Measurements from ENCODE around the gene KCNK6.

The KCNK6 gene

GRCh38 chr19:38351865-38352395, 32.3 kb downstream of the KCNK6 start:
- 78% methylated on average over 9 of the region's 9 CpGs for WGBS

GRCh38 chr19:38352611-38353010, 33.0 kb downstream of the KCNK6 start:
- Histone ChIP-seq H3K27ac (ENCODE audit: low read depth, low read length) (no peak overlapping the region), H3K27me3 (ENCODE audit: insufficient read depth, low read length) (peaks cover 5% of the 10 kb centered on the region), H3K4me1 (ENCODE audit: insufficient read depth, low read length) (no peaks in the 10 kb centered on the region), H3K4me3 (ENCODE audit: low read length) (no peak overlapping the region), H3K36me3 (ENCODE audit: insufficient read depth, low read length) (no peaks in the 10 kb centered on the region), H3K9me3 (ENCODE audit: insufficient read depth, low read depth, low read length) (no peaks in the 10 kb centered on the region), H3K9ac (ENCODE audit: low read depth, low read length) (no peak overlapping the region)
- WGBS: 88% methylated on average over 7 of the region's 8 CpGs

More at GRCh38 chr19:38351865-38352395, 32.3 kb downstream of the KCNK6 start:
- H3K4me3 ChIP-seq (ENCODE audit: low read length): no peak overlapping the region
- no peaks in the 10 kb centered on the region for H3K4me1 ChIP-seq (ENCODE audit: insufficient read depth, low read length)
- H3K36me3 ChIP-seq (ENCODE audit: insufficient read depth, low read length): no peaks in the 10 kb centered on the region
- H3K27me3 ChIP-seq (ENCODE audit: insufficient read depth, low read length): peaks cover 3% of the 10 kb centered on the region; the same call in 1 of the 2 replicates
- no peaks in the 10 kb centered on the region for H3K9me3 ChIP-seq (ENCODE audit: insufficient read depth, low read depth, low read length)
- no peak overlapping the region for H3K27ac ChIP-seq (ENCODE audit: low read depth, low read length)
- no peak overlapping the region; the same call in 1 of the 2 replicates for H3K9ac ChIP-seq (ENCODE audit: low read depth, low read length)

GRCh38 chr19:38355728-38356725, 36.4 kb downstream of the KCNK6 start:
- H3K27ac ChIP-seq (ENCODE audit: low read depth, low read length): no peak overlapping the region
- no peak overlapping the region for H3K9ac ChIP-seq (ENCODE audit: low read depth, low read length)
- H3K36me3 ChIP-seq (ENCODE audit: insufficient read depth, low read length): no peaks in the 10 kb centered on the region
- H3K9me3 ChIP-seq (ENCODE audit: insufficient read depth, low read depth, low read length): no peaks in the 10 kb centered on the region
- 90% methylated on average over 16 of the region's 16 CpGs for WGBS
- H3K4me1 ChIP-seq (ENCODE audit: insufficient read depth, low read length): no peaks in the 10 kb centered on the region
- H3K27me3 ChIP-seq (ENCODE audit: insufficient read depth, low read length): peaks cover 36% of the 10 kb centered on the region
- no peak overlapping the region for H3K4me3 ChIP-seq (ENCODE audit: low read length)

GRCh38 chr19:38358071-38358470, 38.4 kb downstream of the KCNK6 start:
- Histone ChIP-seq H3K27ac (ENCODE audit: low read depth, low read length) (no peak overlapping the region), H3K4me1 (ENCODE audit: insufficient read depth, low read length) (no peaks in the 10 kb centered on the region), H3K4me3 (ENCODE audit: low read length) (no peak overlapping the region), H3K9ac (ENCODE audit: low read depth, low read length) (no peak overlapping the region), H3K36me3 (ENCODE audit: insufficient read depth, low read length) (no peaks in the 10 kb centered on the region), H3K27me3 (ENCODE audit: insufficient read depth, low read length) (peaks cover 43% of the 10 kb centered on the region), H3K9me3 (ENCODE audit: insufficient read depth, low read depth, low read length) (no peaks in the 10 kb centered on the region)
- WGBS: 71% methylated on average over 5 of the region's 5 CpGs

- Histone ChIP-seq H3K27ac (ENCODE audit: low read depth, low read length) (no peak overlapping the region), H3K36me3 (ENCODE audit: insufficient read depth, low read length) (no peaks in the 10 kb centered on the region), H3K4me1 (ENCODE audit: insufficient read depth, low read length) (no peaks in the 10 kb centered on the region), H3K27me3 (ENCODE audit: insufficient read depth, low read length) (peaks cover 43% of the 10 kb centered on the region), H3K4me3 (ENCODE audit: low read length) (no peak overlapping the region), H3K9ac (ENCODE audit: low read depth, low read length) (no peak overlapping the region), H3K9me3 (ENCODE audit: insufficient read depth, low read depth, low read length) (no peaks in the 10 kb centered on the region)
- 68% methylated on average over 17 of the region's 18 CpGs for WGBS
These were observed 39.8 kb downstream of the KCNK6 start for GRCh38 chr19:38359242-38360021.

- no peak overlapping the region for H3K4me3 ChIP-seq (ENCODE audit: low read length)
- 89% methylated on average over 9 of the region's 9 CpGs for WGBS
- H3K9me3 ChIP-seq (ENCODE audit: insufficient read depth, low read depth, low read length): peaks cover 5% of the 10 kb centered on the region
- H3K4me1 ChIP-seq (ENCODE audit: insufficient read depth, low read length): no peaks in the 10 kb centered on the region
- H3K27me3 ChIP-seq (ENCODE audit: insufficient read depth, low read length): peaks cover 43% of the 10 kb centered on the region
- H3K36me3 ChIP-seq (ENCODE audit: insufficient read depth, low read length): no peaks in the 10 kb centered on the region
- no peak overlapping the region for H3K9ac ChIP-seq (ENCODE audit: low read depth, low read length)
- H3K27ac ChIP-seq (ENCODE audit: low read depth, low read length): no peak overlapping the region
These were observed 40.7 kb downstream of the KCNK6 start for GRCh38 chr19:38360351-38360750.

GRCh38 chr19:38360839-38361631, 41.4 kb downstream of the KCNK6 start:
- 23% methylated on average over 23 of the region's 23 CpGs for WGBS
- no peak overlapping the region for H3K27ac ChIP-seq (ENCODE audit: low read depth, low read length)
- H3K9ac ChIP-seq (ENCODE audit: low read depth, low read length): no peak overlapping the region
- H3K9me3 ChIP-seq (ENCODE audit: insufficient read depth, low read depth, low read length): peaks cover 5% of the 10 kb centered on the region
- peaks cover 43% of the 10 kb centered on the region for H3K27me3 ChIP-seq (ENCODE audit: insufficient read depth, low read length)
- H3K36me3 ChIP-seq (ENCODE audit: insufficient read depth, low read length): no peaks in the 10 kb centered on the region
- H3K4me1 ChIP-seq (ENCODE audit: insufficient read depth, low read length): no peaks in the 10 kb centered on the region
- H3K4me3 ChIP-seq (ENCODE audit: low read length): peak overlapping the region; percentile 75

GRCh38 chr19:38361633-38362075, 42.0 kb downstream of the KCNK6 start:
- peak overlapping the region; percentile 75 for H3K4me3 ChIP-seq (ENCODE audit: low read length)
- H3K4me1 ChIP-seq (ENCODE audit: insufficient read depth, low read length): no peaks in the 10 kb centered on the region
- peaks cover 40% of the 10 kb centered on the region for H3K27me3 ChIP-seq (ENCODE audit: insufficient read depth, low read length)
- peaks cover 5% of the 10 kb centered on the region for H3K9me3 ChIP-seq (ENCODE audit: insufficient read depth, low read depth, low read length)
- no peaks in the 10 kb centered on the region for H3K36me3 ChIP-seq (ENCODE audit: insufficient read depth, low read length)
- H3K27ac ChIP-seq (ENCODE audit: low read depth, low read length): no peak overlapping the region; the same call in 1 of the 2 replicates
- WGBS: under 1% methylated on average over 37 of the region's 37 CpGs
- H3K9ac ChIP-seq (ENCODE audit: low read depth, low read length): no peak overlapping the region

GRCh38 chr19:38362076-38362945, 42.7 kb downstream of the KCNK6 start:
- no peaks in the 10 kb centered on the region for H3K4me1 ChIP-seq (ENCODE audit: insufficient read depth, low read length)
- peak overlapping the region; percentile 82; the same call in 1 of the 2 replicates for H3K27ac ChIP-seq (ENCODE audit: low read depth, low read length)
- peak overlapping the region; percentile 75 for H3K4me3 ChIP-seq (ENCODE audit: low read length)
- H3K27me3 ChIP-seq (ENCODE audit: insufficient read depth, low read length): peaks cover 39% of the 10 kb centered on the region
- H3K9me3 ChIP-seq (ENCODE audit: insufficient read depth, low read depth, low read length): peaks cover 5% of the 10 kb centered on the region
- H3K36me3 ChIP-seq (ENCODE audit: insufficient read depth, low read length): no peaks in the 10 kb centered on the region
- peak overlapping the region; percentile 34 for H3K9ac ChIP-seq (ENCODE audit: low read depth, low read length)
- 2% methylated on average over 68 of the region's 68 CpGs for WGBS
